AG04450 (cell line): ENCODE data around the gene POPDC2. TPM values are rescaled to one million over a fixed set of nuclear protein-coding genes. Genes with fewer than 3 reads are reported as not detected.

Source experiments
- CTCF ChIA-PET: fragments of 300-600, 350-600 bp; formaldehyde crosslinking; extraction: SDS; loops from one replicate; lab custom pipeline; 2022; ENCODE audit warnings: antibody characterized with exemption, inconsistent platforms; lab: Charles Lee
- POLR2A ChIA-PET: fragments of 350-600 bp; formaldehyde crosslinking; extraction: SDS; loops from one replicate; lab custom pipeline; 2021; ENCODE audit warnings: antibody characterized with exemption, inconsistent platforms; lab: Yijun Ruan, JAX
- DNase-seq: peaks from one replicate; pipeline ENCODE4 v3.0.0-alpha.2; 2011; ENCODE audit warnings: low read depth, low spot score
- H3K27ac ChIP-seq: one replicate; pipeline ENCODE4 v1.5.1; 2012; ENCODE audit warnings: low read depth, low read length, control low read depth
- H3K27me3 ChIP-seq: one replicate; pipeline ENCODE4 v1.6.0; 2012; ENCODE audit warnings: low read length; ENCODE audit not compliant: control insufficient read depth, insufficient read depth
- H3K4me3 ChIP-seq: 2 replicates; pipeline ENCODE4 v1.5.1; 2011; ENCODE audit warnings: mild to moderate bottlenecking, low read depth, low read length, control low read depth
- H3K9me3 ChIP-seq: 2 replicates; pipeline ENCODE4 v1.5.1; 2012; ENCODE audit warnings: low read length; ENCODE audit not compliant: control insufficient read depth, insufficient read depth
- polyA plus RNA-seq: library from polyadenylated mRNA; depleted of rRNA; stranded (reverse); fragments of >200 nt; gene quantifications from 2 replicates; pipeline ENCODE4 v1.2.3, GENCODE V29; 2011
- TF ChIP-seq, protein P1 (sequence below): IDR thresholded peaks from 2 replicates; pipeline ENCODE4 v1.5.1; 2011; ENCODE audit warnings: low read depth, low read length, control low read depth, inconsistent platforms

The POPDC2 gene
- polyA plus RNA-seq, 1 experiment = 0.43 TPM

GRCh38 chr3:119613872-119614271 lies 46.5 kb downstream of the POPDC2 start:
- no peaks in the 10 kb centered on the region for H3K9me3 ChIP-seq
- no peak overlapping the region for H3K4me3 ChIP-seq
- H3K27me3 ChIP-seq = peaks cover 7% of the 10 kb centered on the region
- no peak overlapping the region for H3K27ac ChIP-seq
- ChIA-PET CTCF (no interaction called here), POLR2A (no interaction called here)
- TF ChIP-seq, protein P1, sequence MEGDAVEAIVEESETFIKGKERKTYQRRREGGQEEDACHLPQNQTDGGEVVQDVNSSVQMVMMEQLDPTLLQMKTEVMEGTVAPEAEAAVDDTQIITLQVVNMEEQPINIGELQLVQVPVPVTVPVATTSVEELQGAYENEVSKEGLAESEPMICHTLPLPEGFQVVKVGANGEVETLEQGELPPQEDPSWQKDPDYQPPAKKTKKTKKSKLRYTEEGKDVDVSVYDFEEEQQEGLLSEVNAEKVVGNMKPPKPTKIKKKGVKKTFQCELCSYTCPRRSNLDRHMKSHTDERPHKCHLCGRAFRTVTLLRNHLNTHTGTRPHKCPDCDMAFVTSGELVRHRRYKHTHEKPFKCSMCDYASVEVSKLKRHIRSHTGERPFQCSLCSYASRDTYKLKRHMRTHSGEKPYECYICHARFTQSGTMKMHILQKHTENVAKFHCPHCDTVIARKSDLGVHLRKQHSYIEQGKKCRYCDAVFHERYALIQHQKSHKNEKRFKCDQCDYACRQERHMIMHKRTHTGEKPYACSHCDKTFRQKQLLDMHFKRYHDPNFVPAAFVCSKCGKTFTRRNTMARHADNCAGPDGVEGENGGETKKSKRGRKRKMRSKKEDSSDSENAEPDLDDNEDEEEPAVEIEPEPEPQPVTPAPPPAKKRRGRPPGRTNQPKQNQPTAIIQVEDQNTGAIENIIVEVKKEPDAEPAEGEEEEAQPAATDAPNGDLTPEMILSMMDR = no peak
- DNase-seq = no peak

DNA sequence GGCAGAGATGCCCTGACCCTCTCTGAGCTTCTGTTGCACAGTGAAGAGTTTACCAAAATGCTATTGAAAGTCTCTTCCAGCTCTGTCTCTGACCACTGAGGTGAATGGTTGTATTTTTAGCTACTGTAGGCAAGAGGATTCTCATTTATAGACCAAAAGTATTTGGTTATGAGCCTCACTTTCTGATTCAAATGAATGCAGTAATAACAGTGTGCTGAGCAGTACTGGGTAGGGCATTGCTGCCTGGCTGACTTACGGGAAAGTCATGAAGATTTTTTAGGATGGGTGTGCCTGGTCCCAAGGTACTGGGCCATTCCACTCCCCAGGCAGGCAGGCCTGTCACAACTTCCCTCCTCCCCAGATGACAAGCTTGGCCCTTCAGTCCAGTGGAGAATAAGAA lies 47.2 kb downstream of the POPDC2 start:
- TF ChIP-seq, protein P1 = no peak
- Histone ChIP-seq H3K27ac (no peak overlapping the region), H3K4me3 (no peak overlapping the region), H3K27me3 (peaks cover 11% of the 10 kb centered on the region), H3K9me3 (no peaks in the 10 kb centered on the region)
- no peak for DNase-seq
- POLR2A ChIA-PET = no interaction called here
- CTCF ChIA-PET = no interaction called here

- Histone ChIP-seq H3K9me3 (no peaks in the 10 kb centered on the region), H3K27ac (no peak overlapping the region), H3K4me3 (no peak overlapping the region), H3K27me3 (peaks cover 10% of the 10 kb centered on the region)
- CTCF ChIA-PET = no interaction called here
- POLR2A ChIA-PET = no interaction called here
- TF ChIP-seq, protein P1 = no peak
- no peak for DNase-seq
Measured at GRCh38 chr3:119611664-119612063, 48.7 kb downstream of the POPDC2 start.

DNA sequence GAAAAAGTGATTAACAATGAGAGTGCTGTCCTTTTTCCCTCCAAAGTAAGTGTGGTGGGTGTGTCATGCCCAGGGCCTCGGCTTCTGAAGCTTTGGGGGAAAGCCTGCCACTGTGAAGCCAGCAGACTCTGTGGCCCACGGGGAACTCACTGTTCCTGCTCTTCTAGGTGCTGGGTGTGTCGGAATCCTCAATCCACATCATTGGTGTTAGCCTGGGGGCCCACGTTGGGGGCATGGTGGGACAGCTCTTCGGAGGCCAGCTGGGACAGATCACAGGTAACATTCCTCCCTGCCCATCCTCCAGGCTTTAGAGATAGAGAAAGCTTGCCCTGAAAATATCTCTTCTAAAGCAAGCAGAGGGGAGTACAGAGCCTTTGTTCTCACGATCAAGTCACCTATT lies 51.1 kb downstream of the POPDC2 start:
- Histone ChIP-seq H3K4me3 (no peak overlapping the region), H3K9me3 (no peaks in the 10 kb centered on the region)
- POLR2A ChIA-PET = no interaction called here

GRCh38 chr3:119608405-119609000 lies 51.9 kb downstream of the POPDC2 start:
- TF ChIP-seq, protein P1 = no peak
- Histone ChIP-seq H3K27ac (no peak overlapping the region), H3K9me3 (no peaks in the 10 kb centered on the region), H3K4me3 (no peak overlapping the region), H3K27me3 (peaks cover 12% of the 10 kb centered on the region)
- ChIA-PET CTCF (no interaction called here), POLR2A (no interaction called here)
- no peak for DNase-seq

More for the DNA sequence above, 51.1 kb downstream of the POPDC2 start:
- DNase-seq = no peak
- TF ChIP-seq, protein P1 = no peak
- H3K27me3 ChIP-seq = peaks cover 12% of the 10 kb centered on the region
- H3K27ac ChIP-seq = no peak overlapping the region
- CTCF ChIA-PET = no interaction called here
